ENCODE results near the gene GUCA2A.

GUCA2A gene

GRCh38 chr1:42122408-42122807, 42.1 kb downstream of the GUCA2A start:
- H2BK5ac ChIP-seq (ENCODE audit: low read length): no peak overlapping the region
- no peaks in the 10 kb centered on the region for H3K9me3 ChIP-seq (replicated peaks in 1 of 2; ENCODE audit: control insufficient read depth in 2 of 2, insufficient read depth in 1 of 2, low read depth in 1 of 2, low read length in 2 of 2)
- no peak overlapping the region for H3K4ac ChIP-seq (ENCODE audit: low read length)
- no peak overlapping the region for H3K4me3 ChIP-seq (ENCODE audit: low read length in 2 of 2)
- H3K36me3 ChIP-seq (replicated peaks in 1 of 2; ENCODE audit: control insufficient read depth in 2 of 2, insufficient read depth in 2 of 2, low read length in 2 of 2): no peaks in the 10 kb centered on the region
- no peak overlapping the region for H3K9ac ChIP-seq (ENCODE audit: low read depth, low read length, poor library complexity)
- no peak overlapping the region for H2BK120ac ChIP-seq (ENCODE audit: low read depth, low read length)
- H4K91ac ChIP-seq (ENCODE audit: low read depth, low read length, poor library complexity): no peak overlapping the region
- peaks cover 0 to 2% (median 0%) of the 10 kb centered on the region in 3 experiments for H3K27me3 ChIP-seq (ENCODE audit: control insufficient read depth in 3 of 3, insufficient read depth in 3 of 3, low read depth in 1 of 3, low read length in 3 of 3)
- no peaks in the 10 kb centered on the region for H3K79me1 ChIP-seq (ENCODE audit: low read depth, low read length)
- no CpG with 5 or more reads among the region's 3 CpGs for WGBS, 2 donors (ENCODE audit: extremely low coverage in 2 of 2, insufficient read length in 2 of 2, insufficient replicate concordance in 1 of 2)
- H3K4me1 ChIP-seq (ENCODE audit: control insufficient read depth in 2 of 2, insufficient read depth in 1 of 2, low read depth in 1 of 2, low read length in 2 of 2): peaks cover 0 to 1% of the 10 kb centered on the region in 2 donors
- H3K27ac ChIP-seq (replicated peaks; ENCODE audit: low read length): no peak overlapping the region
- no peak overlapping the region for H3K4me2 ChIP-seq (ENCODE audit: insufficient read depth, low read length, poor library complexity, severe bottlenecking)
- H3K18ac ChIP-seq (ENCODE audit: low read length): no peak overlapping the region
- no peak for DNase-seq (ENCODE audit: low spot score)
- H2BK15ac ChIP-seq (ENCODE audit: low read length): no peak overlapping the region
- no peak overlapping the region for H2AK5ac ChIP-seq (ENCODE audit: low read depth, low read length)
- no peak overlapping the region for H2AFZ ChIP-seq (ENCODE audit: low read length)
- no peak overlapping the region for H3K23ac ChIP-seq (ENCODE audit: low read depth, low read length, poor library complexity)
- H2BK12ac ChIP-seq (ENCODE audit: low read length): no peak overlapping the region
- no peak overlapping the region for H4K8ac ChIP-seq (ENCODE audit: low read depth, low read length)
- H3K14ac ChIP-seq (ENCODE audit: low read length): no peak overlapping the region

- H3K23ac ChIP-seq (ENCODE audit: low read depth, low read length, poor library complexity): no peak overlapping the region
- H3K9ac ChIP-seq (ENCODE audit: low read depth, low read length, poor library complexity): no peak overlapping the region
- WGBS, 2 donors (ENCODE audit: extremely low coverage in 2 of 2, insufficient read length in 2 of 2, insufficient replicate concordance in 1 of 2): no CpG with 5 or more reads among the region's 1 CpG
- no peak overlapping the region for H2BK120ac ChIP-seq (ENCODE audit: low read depth, low read length)
- DNase-seq (ENCODE audit: low spot score): no peak
- no peak overlapping the region for H3K4ac ChIP-seq (ENCODE audit: low read length)
- H2BK15ac ChIP-seq (ENCODE audit: low read length): no peak overlapping the region
- no peak overlapping the region for H2AFZ ChIP-seq (ENCODE audit: low read length)
- no peaks in the 10 kb centered on the region for H3K36me3 ChIP-seq (replicated peaks in 1 of 2; ENCODE audit: control insufficient read depth in 2 of 2, insufficient read depth in 2 of 2, low read length in 2 of 2)
- no peaks in the 10 kb centered on the region for H3K27me3 ChIP-seq (ENCODE audit: control insufficient read depth in 3 of 3, insufficient read depth in 3 of 3, low read depth in 1 of 3, low read length in 3 of 3)
- no peaks in the 10 kb centered on the region for H3K79me1 ChIP-seq (ENCODE audit: low read depth, low read length)
- H2BK5ac ChIP-seq (ENCODE audit: low read length): no peak overlapping the region
- no peak overlapping the region for H3K18ac ChIP-seq (ENCODE audit: low read length)
- H3K4me3 ChIP-seq (ENCODE audit: low read length in 2 of 2): no peak overlapping the region
- no peak overlapping the region for H4K91ac ChIP-seq (ENCODE audit: low read depth, low read length, poor library complexity)
- H2BK12ac ChIP-seq (ENCODE audit: low read length): no peak overlapping the region
- no peak overlapping the region for H3K4me2 ChIP-seq (ENCODE audit: insufficient read depth, low read length, poor library complexity, severe bottlenecking)
- H3K27ac ChIP-seq (replicated peaks; ENCODE audit: low read length): no peak overlapping the region
- H3K14ac ChIP-seq (ENCODE audit: low read length): no peak overlapping the region
- no peak overlapping the region for H4K8ac ChIP-seq (ENCODE audit: low read depth, low read length)
- no peaks in the 10 kb centered on the region for H3K9me3 ChIP-seq (replicated peaks in 1 of 2; ENCODE audit: control insufficient read depth in 2 of 2, insufficient read depth in 1 of 2, low read depth in 1 of 2, low read length in 2 of 2)
- H2AK5ac ChIP-seq (ENCODE audit: low read depth, low read length): no peak overlapping the region
- H3K4me1 ChIP-seq (ENCODE audit: control insufficient read depth in 2 of 2, insufficient read depth in 1 of 2, low read depth in 1 of 2, low read length in 2 of 2): peaks cover 0 to 2% of the 10 kb centered on the region in 2 donors
These were observed 46.4 kb downstream of the GUCA2A start for GRCh38 chr1:42118125-42118524.

- no peak for DNase-seq (ENCODE audit: low spot score)
- Histone ChIP-seq H2AK5ac (ENCODE audit: low read depth, low read length) (no peak overlapping the region), H3K9ac (ENCODE audit: low read depth, low read length, poor library complexity) (no peak overlapping the region), H3K27me3 (ENCODE audit: control insufficient read depth in 3 of 3, insufficient read depth in 3 of 3, low read depth in 1 of 3, low read length in 3 of 3) (no peaks in the 10 kb centered on the region), H2BK12ac (ENCODE audit: low read length) (no peak overlapping the region), H3K79me1 (ENCODE audit: low read depth, low read length) (no peaks in the 10 kb centered on the region), H3K36me3 (replicated peaks in 1 of 2; ENCODE audit: control insufficient read depth in 2 of 2, insufficient read depth in 2 of 2, low read length in 2 of 2) (no peaks in the 10 kb centered on the region), H2AFZ (ENCODE audit: low read length) (no peak overlapping the region), H2BK15ac (ENCODE audit: low read length) (no peak overlapping the region), H3K4me1 (ENCODE audit: control insufficient read depth in 2 of 2, insufficient read depth in 1 of 2, low read depth in 1 of 2, low read length in 2 of 2) (peaks cover 0 to 2% of the 10 kb centered on the region in 2 donors), H3K18ac (ENCODE audit: low read length) (no peak overlapping the region), H3K23ac (ENCODE audit: low read depth, low read length, poor library complexity) (no peak overlapping the region), H2BK120ac (ENCODE audit: low read depth, low read length) (no peak overlapping the region), H3K4me2 (ENCODE audit: insufficient read depth, low read length, poor library complexity, severe bottlenecking) (no peak overlapping the region), H2BK5ac (ENCODE audit: low read length) (no peak overlapping the region), H3K27ac (replicated peaks; ENCODE audit: low read length) (no peak overlapping the region), H3K4me3 (ENCODE audit: low read length in 2 of 2) (no peak overlapping the region), H3K14ac (ENCODE audit: low read length) (no peak overlapping the region), H3K9me3 (replicated peaks in 1 of 2; ENCODE audit: control insufficient read depth in 2 of 2, insufficient read depth in 1 of 2, low read depth in 1 of 2, low read length in 2 of 2) (no peaks in the 10 kb centered on the region), H4K91ac (ENCODE audit: low read depth, low read length, poor library complexity) (no peak overlapping the region), H3K4ac (ENCODE audit: low read length) (no peak overlapping the region), H4K8ac (ENCODE audit: low read depth, low read length) (no peak overlapping the region)
- WGBS, 2 donors (ENCODE audit: extremely low coverage in 2 of 2, insufficient read length in 2 of 2, insufficient replicate concordance in 1 of 2): no CpG with 5 or more reads among the region's 5 CpGs
These were observed 47.3 kb downstream of the GUCA2A start for GRCh38 chr1:42117214-42117613.

GRCh38 chr1:42114229-42114628, 50.3 kb downstream of the GUCA2A start:
- H4K8ac ChIP-seq (ENCODE audit: low read depth, low read length): no peak overlapping the region
- no peak overlapping the region for H3K4me3 ChIP-seq (ENCODE audit: low read length in 2 of 2)
- peaks cover 0 to 2% of the 10 kb centered on the region in 2 donors for H3K4me1 ChIP-seq (ENCODE audit: control insufficient read depth in 2 of 2, insufficient read depth in 1 of 2, low read depth in 1 of 2, low read length in 2 of 2)
- no peak overlapping the region for H2BK5ac ChIP-seq (ENCODE audit: low read length)
- no peak overlapping the region for H3K18ac ChIP-seq (ENCODE audit: low read length)
- no peaks in the 10 kb centered on the region for H3K9me3 ChIP-seq (replicated peaks in 1 of 2; ENCODE audit: control insufficient read depth in 2 of 2, insufficient read depth in 1 of 2, low read depth in 1 of 2, low read length in 2 of 2)
- WGBS, 2 donors (ENCODE audit: extremely low coverage in 2 of 2, insufficient read length in 2 of 2, insufficient replicate concordance in 1 of 2): no CpG with 5 or more reads among the region's 5 CpGs
- no peaks in the 10 kb centered on the region for H3K79me1 ChIP-seq (ENCODE audit: low read depth, low read length)
- no peak overlapping the region for H2BK12ac ChIP-seq (ENCODE audit: low read length)
- no peak overlapping the region for H2BK120ac ChIP-seq (ENCODE audit: low read depth, low read length)
- no peak overlapping the region for H2AK5ac ChIP-seq (ENCODE audit: low read depth, low read length)
- H2AFZ ChIP-seq (ENCODE audit: low read length): no peak overlapping the region
- no peak overlapping the region for H3K23ac ChIP-seq (ENCODE audit: low read depth, low read length, poor library complexity)
- no peak overlapping the region for H3K9ac ChIP-seq (ENCODE audit: low read depth, low read length, poor library complexity)
- no peak overlapping the region for H3K14ac ChIP-seq (ENCODE audit: low read length)
- H3K36me3 ChIP-seq (replicated peaks in 1 of 2; ENCODE audit: control insufficient read depth in 2 of 2, insufficient read depth in 2 of 2, low read length in 2 of 2): no peaks in the 10 kb centered on the region
- H2BK15ac ChIP-seq (ENCODE audit: low read length): no peak overlapping the region
- no peak overlapping the region for H3K27ac ChIP-seq (replicated peaks; ENCODE audit: low read length)
- no peak overlapping the region for H3K4me2 ChIP-seq (ENCODE audit: insufficient read depth, low read length, poor library complexity, severe bottlenecking)
- no peak overlapping the region for H3K4ac ChIP-seq (ENCODE audit: low read length)
- no peak overlapping the region for H4K91ac ChIP-seq (ENCODE audit: low read depth, low read length, poor library complexity)
- H3K27me3 ChIP-seq (ENCODE audit: control insufficient read depth in 3 of 3, insufficient read depth in 3 of 3, low read depth in 1 of 3, low read length in 3 of 3): no peaks in the 10 kb centered on the region
- DNase-seq (ENCODE audit: low spot score): no peak
